Immature natural killer cell (primary cell): ENCODE data around the gene RRP12. TPM values are rescaled to one million over a fixed set of nuclear protein-coding genes. Genes with fewer than 3 reads are reported as not detected.
A peak's percentile ranks its signal among the peaks of the same experiment; 100 is the strongest.
"Not testable (repeated sequence)": the region's sequence is repeated elsewhere in the genome, so short reads cannot be mapped to it uniquely, and the experiment has no call there.

Experiments
- DNase-seq, 3 donors: peaks; one replicate each; pipeline ENCODE4 v3.0.0; 2022; ENCODE audit warnings: mixed read lengths in 1 of 3
- H3K27ac Mint-ChIP-seq, 6 donors: one replicate each; pipeline ENCODE4 v1.8.0; 2020; ENCODE audit warnings: mixed read lengths in 6 of 6, mild to moderate bottlenecking in 5 of 6, inconsistent platforms in 4 of 6, moderate library complexity in 3 of 6
- H3K27me3 Mint-ChIP-seq, 3 donors: one replicate each; pipeline ENCODE4 v1.8.0; 2020 to 2021; ENCODE audit warnings: low read depth in 3 of 3, mild to moderate bottlenecking in 3 of 3, mixed read lengths in 3 of 3, moderate library complexity in 3 of 3, inconsistent platforms in 1 of 3
- H3K36me3 Mint-ChIP-seq, 3 donors: one replicate each; pipeline ENCODE4 v1.8.0; 2020; ENCODE audit warnings: mixed read lengths in 3 of 3, inconsistent platforms in 2 of 3, mild to moderate bottlenecking in 2 of 3
- H3K4me1 Mint-ChIP-seq, 2 donors: one replicate each; pipeline ENCODE4 v1.8.0; 2020; ENCODE audit warnings: inconsistent platforms in 2 of 2, mild to moderate bottlenecking in 2 of 2, mixed read lengths in 2 of 2, moderate library complexity in 1 of 2
- H3K4me3 Mint-ChIP-seq, 5 donors: one replicate each; pipeline ENCODE4 v1.8.0; 2020; ENCODE audit warnings: mild to moderate bottlenecking in 5 of 5, mixed read lengths in 5 of 5, inconsistent platforms in 3 of 5, moderate library complexity in 3 of 5
- H3K9me3 Mint-ChIP-seq, 6 donors: one replicate each; pipeline ENCODE4 v1.8.0; 2020; ENCODE audit warnings: mild to moderate bottlenecking in 6 of 6, mixed read lengths in 6 of 6, inconsistent platforms in 4 of 6, moderate library complexity in 3 of 6
- polyA plus RNA-seq, 3 donors: library from polyadenylated mRNA; unstranded; fragments of 300-500 nt; fragmentation: Illumina TruSeq; gene quantifications; one replicate each; pipeline ENCODE4 v1.2.3, GENCODE V29; 2021

RRP12 gene
- polyA plus RNA-seq, 3 donors from 2014 or later = 4.6 to 8.5 (median 7.0) TPM

DNA sequence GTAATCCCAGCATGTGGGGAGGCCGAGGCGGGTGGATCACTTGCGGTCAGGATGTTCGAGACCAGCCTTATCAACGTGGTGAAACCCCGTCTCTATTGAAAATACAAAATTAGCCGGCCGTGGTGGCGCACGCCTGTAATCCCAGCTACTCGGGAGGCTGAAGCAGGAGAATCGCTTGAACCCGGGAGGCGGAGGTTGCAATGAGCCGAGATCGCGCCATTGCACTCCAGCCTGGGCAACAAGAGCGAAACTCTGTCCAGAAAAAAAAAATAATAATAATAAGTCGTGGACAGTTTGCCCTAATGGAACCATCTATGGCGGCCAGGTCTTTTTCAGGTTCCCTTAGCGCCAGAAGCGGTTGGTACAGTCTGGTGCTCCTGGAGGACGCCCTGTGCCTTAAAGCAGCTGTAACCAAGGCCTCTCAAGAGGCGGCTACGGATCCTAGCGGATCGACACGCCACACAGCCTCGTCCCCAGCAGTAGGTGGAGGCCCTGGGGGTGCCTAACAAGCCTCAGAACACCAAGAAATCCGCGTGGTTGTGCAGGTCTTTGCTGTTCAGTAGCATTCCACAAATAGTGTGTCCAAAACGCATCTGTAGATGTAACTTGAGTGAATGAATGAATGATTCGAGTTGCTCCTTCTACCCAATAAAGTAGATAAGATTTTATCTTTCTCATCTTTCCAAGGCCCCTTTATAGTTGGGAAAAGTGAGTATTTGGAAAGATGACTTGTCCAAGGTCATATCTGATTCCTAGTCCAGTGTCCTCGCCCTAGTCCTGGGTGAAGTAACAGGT lies 25.8 kb upstream of the RRP12 start:
- H3K36me3 Mint-ChIP-seq = peaks cover 2 to 7% (median 3%) of the 10 kb centered on the region in 3 donors
- H3K27me3 Mint-ChIP-seq = peaks cover 3 to 6% (median 5%) of the 10 kb centered on the region in 3 donors
- H3K27ac Mint-ChIP-seq = peak overlapping the region; percentile 74 to 95 (median 89)
- H3K4me3 Mint-ChIP-seq = peak overlapping the region; percentile 88 to 95 (median 92)
- peaks cover 33 to 39% of the 10 kb centered on the region in 2 donors for H3K4me1 Mint-ChIP-seq
- DNase-seq = no peak
- H3K9me3 Mint-ChIP-seq = no peaks in the 10 kb centered on the region

- peaks cover 33 to 39% of the 10 kb centered on the region in 2 donors for H3K4me1 Mint-ChIP-seq
- peak within 1 kb of the TSS; percentile 88 to 95 (median 92) for H3K4me3 Mint-ChIP-seq
- peak; percentile 98 for DNase-seq
- H3K27ac Mint-ChIP-seq = peak within 1 kb of the TSS; percentile 88 to 98 (median 90)
- peaks cover 3 to 6% (median 5%) of the 10 kb centered on the region in 3 donors for H3K27me3 Mint-ChIP-seq
- no peaks in the 10 kb centered on the region for H3K9me3 Mint-ChIP-seq
- peaks cover 0 to 5% (median 3%) of the 10 kb centered on the region in 3 donors for H3K36me3 Mint-ChIP-seq
Observed at GRCh38 chr10:97425964-97426775, 25.0 kb upstream of the RRP12 start, which contains the start of gene PGAM1. TSS of gene PGAM1 (plus strand) at chr10:97426191. CDS start at chr10:97426308, 117 bp downstream.

DNA sequence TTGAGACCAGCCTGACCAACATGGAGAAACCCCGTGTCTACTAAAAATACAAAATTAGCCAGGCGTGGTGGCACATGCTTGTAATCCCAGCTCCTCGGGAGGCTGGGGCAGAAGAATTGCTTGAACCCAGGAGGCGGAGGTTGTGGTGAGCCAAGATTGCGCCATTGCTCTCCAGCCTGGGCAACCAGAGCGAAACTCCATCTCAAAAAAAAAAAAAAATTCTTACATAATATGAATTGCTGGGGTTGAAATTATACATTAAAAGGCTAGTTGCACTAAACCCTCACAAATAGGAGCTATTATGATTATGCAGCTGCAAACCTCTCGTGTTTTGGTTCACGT lies 22.6 kb upstream of the RRP12 start:
- Mint-ChIP-seq H3K4me1 (peaks cover 39 to 48% of the 10 kb centered on the region in 2 donors), H3K27ac (peak overlapping the region in 4 of 6 donors; percentile 45 to 70 (median 51)), H3K4me3 (peak overlapping the region in 1 of 5 donors; percentile 51)
- not testable (repeated sequence) for H3K9me3 Mint-ChIP-seq, DNase-seq, H3K27me3 Mint-ChIP-seq, H3K36me3 Mint-ChIP-seq

GRCh38 chr10:97416565-97416964 lies 15.4 kb upstream of the RRP12 start:
- H3K4me3 Mint-ChIP-seq = peak overlapping the region in 3 of 5 donors; percentile 5 to 42 (median 18)
- H3K4me1 Mint-ChIP-seq = peaks cover 58 to 64% of the 10 kb centered on the region in 2 donors
- DNase-seq = no peak
- peak overlapping the region; percentile 58 to 89 (median 75) for H3K27ac Mint-ChIP-seq
- no peaks in the 10 kb centered on the region for H3K9me3 Mint-ChIP-seq
- peaks cover 10 to 31% (median 13%) of the 10 kb centered on the region in 3 donors for H3K27me3 Mint-ChIP-seq
- H3K36me3 Mint-ChIP-seq = no peaks in the 10 kb centered on the region

DNA sequence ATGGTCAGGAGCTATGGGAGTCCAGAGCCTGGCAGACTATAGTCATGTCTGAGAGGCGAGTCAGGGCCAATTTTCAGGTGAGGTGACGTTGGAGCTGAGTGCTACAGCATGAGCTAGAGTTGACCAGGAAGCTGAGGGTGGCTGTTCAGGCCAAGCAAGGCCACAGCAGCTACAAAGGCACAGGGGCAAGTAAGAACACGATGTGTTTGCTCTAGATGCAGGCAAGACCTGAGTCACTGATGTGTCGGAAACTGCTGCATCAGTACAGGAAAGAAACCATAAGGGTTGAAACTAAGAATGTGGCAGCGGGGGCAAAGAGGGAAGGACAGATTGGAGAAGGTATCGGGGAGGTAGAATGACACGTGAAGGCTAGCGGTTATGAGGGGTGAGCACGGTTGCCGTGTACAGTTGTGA lies 11.8 kb upstream of the RRP12 start:
- DNase-seq = no peak
- peak overlapping the region; percentile 86 to 96 (median 89) for H3K27ac Mint-ChIP-seq
- peak overlapping the region in 4 of 5 donors; percentile 1 to 58 (median 47) for H3K4me3 Mint-ChIP-seq

DNA sequence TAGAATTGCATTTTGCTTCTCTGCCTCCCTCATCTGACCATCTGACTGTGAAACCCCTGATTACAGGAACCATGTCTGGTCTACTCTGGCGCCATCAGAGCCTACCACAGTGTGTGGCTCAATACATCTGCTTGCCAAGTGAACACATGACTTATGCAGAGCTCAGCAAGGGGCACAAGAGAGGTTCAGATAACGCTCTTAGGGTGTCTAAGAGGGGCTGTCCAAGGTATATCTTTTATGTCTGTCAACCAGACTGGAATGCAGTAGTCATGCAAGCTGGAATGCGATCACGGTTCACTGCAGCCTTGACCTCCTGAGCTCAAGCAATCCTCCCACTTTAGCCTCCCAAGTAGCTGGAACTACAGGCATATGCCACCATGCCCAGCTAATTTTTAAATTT lies 10.3 kb upstream of the RRP12 start:
- Mint-ChIP-seq H3K27me3 (peaks cover 10 to 25% (median 13%) of the 10 kb centered on the region in 3 donors), H3K4me3 (no peak overlapping the region), H3K27ac (peak overlapping the region in 1 of 6 donors; percentile 40), H3K4me1 (peaks cover 47 to 48% of the 10 kb centered on the region in 2 donors), H3K9me3 (no peaks in the 10 kb centered on the region), H3K36me3 (no peaks in the 10 kb centered on the region)
- no peak for DNase-seq

More for the DNA sequence above, 11.8 kb upstream of the RRP12 start:
- no peaks in the 10 kb centered on the region for H3K9me3 Mint-ChIP-seq
- H3K27me3 Mint-ChIP-seq = peaks cover 10 to 25% (median 13%) of the 10 kb centered on the region in 3 donors
- H3K4me1 Mint-ChIP-seq = peaks cover 47 to 52% of the 10 kb centered on the region in 2 donors
- no peaks in the 10 kb centered on the region for H3K36me3 Mint-ChIP-seq

GRCh38 chr10:97408496-97408992 lies 7.4 kb upstream of the RRP12 start:
- no peaks in the 10 kb centered on the region for H3K9me3 Mint-ChIP-seq
- H3K27me3 Mint-ChIP-seq = peaks cover 0 to 2% (median 0%) of the 10 kb centered on the region in 3 donors
- DNase-seq = no peak
- peak overlapping the region; percentile 21 to 84 (median 60) for H3K27ac Mint-ChIP-seq
- peaks cover 22 to 28% of the 10 kb centered on the region in 2 donors for H3K4me1 Mint-ChIP-seq
- no peaks in the 10 kb centered on the region for H3K36me3 Mint-ChIP-seq
- peak overlapping the region in 3 of 5 donors; percentile 7 to 54 (median 32) for H3K4me3 Mint-ChIP-seq

- H3K4me1 Mint-ChIP-seq = peaks cover 17 to 22% of the 10 kb centered on the region in 2 donors
- DNase-seq = no peak
- H3K4me3 Mint-ChIP-seq = peak overlapping the region in 4 of 5 donors; percentile 29 to 76 (median 56)
- peaks cover 0 to under 1% (median 0%) of the 10 kb centered on the region in 3 donors for H3K27me3 Mint-ChIP-seq
- no peaks in the 10 kb centered on the region for H3K9me3 Mint-ChIP-seq
- H3K27ac Mint-ChIP-seq = peak overlapping the region; percentile 62 to 88 (median 82)
- no peaks in the 10 kb centered on the region for H3K36me3 Mint-ChIP-seq
Observed at GRCh38 chr10:97407952-97408248, 6.8 kb upstream of the RRP12 start.

- peak; percentile 71 to 79 (median 71) for DNase-seq
Observed at GRCh38 chr10:97407211-97407951, 6.2 kb upstream of the RRP12 start.

DNA sequence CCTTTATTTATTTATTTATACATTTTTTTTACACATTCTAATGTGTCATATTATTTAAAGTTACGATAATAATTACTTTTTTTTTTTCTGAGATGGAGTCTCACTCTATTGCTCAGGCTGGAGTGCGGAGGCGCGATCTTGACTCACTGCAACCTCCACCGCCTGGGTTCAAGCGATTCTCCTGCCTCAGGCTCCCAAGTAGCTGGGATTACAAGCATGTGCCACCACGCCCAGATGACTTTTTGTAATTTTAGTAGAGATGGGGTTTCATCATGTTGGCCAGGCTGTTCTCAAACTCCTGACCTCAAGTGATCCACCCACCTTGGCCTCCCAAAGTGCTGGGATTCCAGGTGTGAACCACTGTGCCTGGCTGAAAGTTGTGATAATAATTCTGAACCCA lies 5.3 kb upstream of the RRP12 start:
- not testable (repeated sequence) for H3K9me3 Mint-ChIP-seq, H3K36me3 Mint-ChIP-seq, H3K4me3 Mint-ChIP-seq, DNase-seq, H3K27ac Mint-ChIP-seq, H3K27me3 Mint-ChIP-seq
- peaks cover 16 to 19% of the 10 kb centered on the region in 2 donors for H3K4me1 Mint-ChIP-seq

More at GRCh38 chr10:97407211-97407951, 6.2 kb upstream of the RRP12 start:
- Mint-ChIP-seq H3K9me3 (no peaks in the 10 kb centered on the region), H3K27me3 (peaks cover 0 to 2% (median 0%) of the 10 kb centered on the region in 3 donors), H3K4me1 (peaks cover 15 to 18% of the 10 kb centered on the region in 2 donors), H3K27ac (peak overlapping the region; percentile 62 to 88 (median 82)), H3K36me3 (no peaks in the 10 kb centered on the region), H3K4me3 (peak overlapping the region; percentile 58 to 76 (median 72))

- peaks cover 20 to 24% of the 10 kb centered on the region in 2 donors for H3K4me1 Mint-ChIP-seq
- H3K27me3 Mint-ChIP-seq = peaks cover 3 to 5% (median 4%) of the 10 kb centered on the region in 3 donors
- H3K4me3 Mint-ChIP-seq = no peak overlapping the region
- H3K36me3 Mint-ChIP-seq = no peaks in the 10 kb centered on the region
- H3K27ac Mint-ChIP-seq = peak overlapping the region in 3 of 6 donors; percentile 36 to 64 (median 45)
- DNase-seq = no peak
- no peaks in the 10 kb centered on the region for H3K9me3 Mint-ChIP-seq
Observed at GRCh38 chr10:97406064-97406463, 4.9 kb upstream of the RRP12 start.

GRCh38 chr10:97404044-97404443 lies 2.9 kb upstream of the RRP12 start:
- no peaks in the 10 kb centered on the region for H3K36me3 Mint-ChIP-seq
- peaks cover 3 to 10% (median 5%) of the 10 kb centered on the region in 3 donors for H3K27me3 Mint-ChIP-seq
- no peak for DNase-seq
- peak overlapping the region in 2 of 6 donors; percentile 37 for H3K27ac Mint-ChIP-seq
- no peak overlapping the region for H3K4me3 Mint-ChIP-seq
- no peaks in the 10 kb centered on the region for H3K9me3 Mint-ChIP-seq
- H3K4me1 Mint-ChIP-seq = peaks cover 30 to 36% of the 10 kb centered on the region in 2 donors

DNA sequence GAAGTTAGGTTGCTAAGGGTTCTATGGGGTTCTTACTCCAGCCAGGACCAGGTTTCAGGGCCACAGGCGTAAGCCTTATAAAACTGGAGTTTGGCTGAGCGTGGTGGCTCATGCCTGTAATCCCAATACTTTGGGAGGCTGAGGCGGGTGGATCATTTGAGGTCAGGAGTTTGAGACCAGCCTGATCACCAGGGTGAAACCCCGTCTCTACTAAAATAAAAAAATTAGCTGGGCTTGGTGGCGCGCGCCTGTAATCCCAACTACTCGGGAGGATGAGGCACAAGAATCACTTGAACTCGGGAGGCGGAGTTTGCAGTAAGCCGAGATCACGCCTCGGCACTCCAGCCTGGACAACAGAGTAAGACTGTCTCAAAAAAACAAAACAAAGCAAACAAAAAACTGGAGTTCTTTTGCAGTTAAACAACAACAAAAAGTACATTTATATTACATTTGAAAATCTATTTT lies 347 bp upstream of the RRP12 start:
- no peaks in the 10 kb centered on the region for H3K36me3 Mint-ChIP-seq
- H3K9me3 Mint-ChIP-seq = no peaks in the 10 kb centered on the region
- peaks cover 18% of the 10 kb centered on the region in 2 donors for H3K4me1 Mint-ChIP-seq
- peaks cover 3 to 10% (median 5%) of the 10 kb centered on the region in 3 donors for H3K27me3 Mint-ChIP-seq
- H3K4me3 Mint-ChIP-seq = peak overlapping the region; percentile 95 to 97 (median 95)
- H3K27ac Mint-ChIP-seq = peak overlapping the region; percentile 91 to 97 (median 96)
- no peak for DNase-seq
